ENCODE measurements around the gene ZWINT. TPM values are rescaled to one million over a fixed set of nuclear protein-coding genes. Genes with fewer than 3 reads are reported as not detected.

ZWINT gene
- total RNA-seq, 1 donor from 2014 or later, result 97.5 TPM

- H3K36me3 Mint-ChIP-seq, result no peaks in the 10 kb centered on the region
- H3K9me3 Mint-ChIP-seq, result no peaks in the 10 kb centered on the region
- no peak for TF ChIP-seq EZH2 (IDR thresholded peaks at IDR 0.05)
- TF ChIP-seq EZH2phosphoT487 (IDR thresholded peaks at IDR 0.05), result no peak
- no peak for TF ChIP-seq CTCF (IDR thresholded peaks at IDR 0.05)
- no peaks in the 10 kb centered on the region for H3K4me1 Mint-ChIP-seq
- Histone ChIP-seq H3K9ac (no peak overlapping the region), H3K27ac (no peak overlapping the region), H3K4me3 (no peak overlapping the region), H4K20me1 (ENCODE audit: low read depth) (no peaks in the 10 kb centered on the region), H3K79me2 (ENCODE audit: low read depth) (no peaks in the 10 kb centered on the region), H3F3A (ENCODE audit: low read depth) (no peaks in the 10 kb centered on the region), H2AFZ (replicated peaks) (no peak overlapping the region), H3K4me1 (no peaks in the 10 kb centered on the region), H3K36me3 (no peaks in the 10 kb centered on the region), H3K9me3 (ENCODE audit: low read depth) (no peaks in the 10 kb centered on the region), H3K4me2 (no peak overlapping the region), H3K27me3 (no peaks in the 10 kb centered on the region)
- no peak for DNase-seq (ENCODE audit: low spot score)
- no peaks in the 10 kb centered on the region for H3K27me3 Mint-ChIP-seq (ENCODE audit: insufficient read depth, low read depth)
- no peak overlapping the region for H3K27ac Mint-ChIP-seq
- H3K4me3 Mint-ChIP-seq, result no peak overlapping the region
Observed at GRCh38 chr10:56316603-56317002, 44.5 kb downstream of the ZWINT start.
